HL-60 (cell line): Measurements from ENCODE around the gene CSF1R.

Experiments
- DNase-seq, 2 experiments: peaks; one replicate each; pipeline ENCODE4 v3.0.0-alpha.2; 2010 to 2020; ENCODE audit warnings: low read depth in 1 of 2, low spot score in 1 of 2
- H3K27ac ChIP-seq: fragments of 250-450 bp; sonication (Bioruptor Pico); replicated peaks from 2 replicates; pipeline ENCODE4 v1.5.1; 2020; ENCODE audit warnings: mild to moderate bottlenecking, moderate library complexity
- H3K27me3 ChIP-seq: fragments of 250-450 bp; sonication (Bioruptor Pico); 2 replicates; pipeline ENCODE4 v1.5.1; 2021; ENCODE audit warnings: mild to moderate bottlenecking, moderate library complexity; ENCODE audit not compliant: insufficient read depth, poor library complexity, severe bottlenecking
- H3K4me3 ChIP-seq: replicated peaks from 2 replicates; pipeline ENCODE4 v1.5.1; 2011; ENCODE audit warnings: mild to moderate bottlenecking, control low read depth, low read length; ENCODE audit not compliant: insufficient read depth
- GABPA ChIP-seq: IDR thresholded peaks from 2 replicates; pipeline ENCODE4 v1.6.1; 2012; ENCODE audit warnings: low read depth
- POLR2AphosphoS5 ChIP-seq: IDR thresholded peaks from 2 replicates; pipeline ENCODE4 v1.6.1; 2012; ENCODE audit warnings: low read depth
- SPI1 ChIP-seq: IDR thresholded peaks from 2 replicates; pipeline ENCODE4 v1.6.1; 2012; ENCODE audit warnings: low read depth, mild to moderate bottlenecking, borderline replicate concordance
- TF ChIP-seq, protein P1 (sequence below): IDR thresholded peaks from one replicate; pipeline ENCODE4 v1.5.1; 2011; ENCODE audit warnings: low read length, control low read depth, inconsistent platforms; ENCODE audit not compliant: insufficient read depth
- TF ChIP-seq, protein P2 (sequence below): IDR thresholded peaks from 2 replicates; pipeline ENCODE4 v1.6.1; 2012; ENCODE audit warnings: low read depth; ENCODE audit not compliant: insufficient replicate concordance

The CSF1R gene

DNA sequence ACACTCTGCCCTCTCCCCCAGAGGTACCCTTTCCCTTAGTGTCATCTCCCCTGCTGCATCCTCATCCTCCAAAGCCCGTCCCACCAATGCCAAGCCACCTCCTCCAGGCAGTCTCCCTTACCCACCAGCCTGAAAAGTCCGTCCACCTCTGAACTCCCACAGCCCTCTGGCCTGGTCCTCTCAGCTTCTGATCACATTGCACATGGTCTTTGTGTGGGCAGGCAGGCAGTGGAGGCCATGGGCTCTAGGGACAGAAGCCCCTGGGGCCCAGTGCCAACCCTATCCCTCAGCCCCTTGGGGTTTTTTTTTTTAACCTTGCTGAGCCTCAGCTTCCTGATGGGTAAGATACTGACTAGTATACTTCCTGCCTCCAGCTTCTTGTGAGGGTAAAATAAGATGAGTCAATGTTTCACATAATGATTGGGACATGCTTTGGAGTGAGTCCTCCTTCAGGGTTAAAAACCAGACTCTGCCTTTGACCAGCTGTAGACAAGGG lies 19.4 kb downstream of the CSF1R start:
- Histone ChIP-seq H3K27me3 (no peaks in the 10 kb centered on the region), H3K27ac (no peak overlapping the region), H3K4me3 (no peak overlapping the region)
- peak; percentile 31 to 74 for DNase-seq
- TF ChIP-seq, protein P1, sequence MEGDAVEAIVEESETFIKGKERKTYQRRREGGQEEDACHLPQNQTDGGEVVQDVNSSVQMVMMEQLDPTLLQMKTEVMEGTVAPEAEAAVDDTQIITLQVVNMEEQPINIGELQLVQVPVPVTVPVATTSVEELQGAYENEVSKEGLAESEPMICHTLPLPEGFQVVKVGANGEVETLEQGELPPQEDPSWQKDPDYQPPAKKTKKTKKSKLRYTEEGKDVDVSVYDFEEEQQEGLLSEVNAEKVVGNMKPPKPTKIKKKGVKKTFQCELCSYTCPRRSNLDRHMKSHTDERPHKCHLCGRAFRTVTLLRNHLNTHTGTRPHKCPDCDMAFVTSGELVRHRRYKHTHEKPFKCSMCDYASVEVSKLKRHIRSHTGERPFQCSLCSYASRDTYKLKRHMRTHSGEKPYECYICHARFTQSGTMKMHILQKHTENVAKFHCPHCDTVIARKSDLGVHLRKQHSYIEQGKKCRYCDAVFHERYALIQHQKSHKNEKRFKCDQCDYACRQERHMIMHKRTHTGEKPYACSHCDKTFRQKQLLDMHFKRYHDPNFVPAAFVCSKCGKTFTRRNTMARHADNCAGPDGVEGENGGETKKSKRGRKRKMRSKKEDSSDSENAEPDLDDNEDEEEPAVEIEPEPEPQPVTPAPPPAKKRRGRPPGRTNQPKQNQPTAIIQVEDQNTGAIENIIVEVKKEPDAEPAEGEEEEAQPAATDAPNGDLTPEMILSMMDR, result no peak
- TF ChIP-seq GABPA (no peak), POLR2AphosphoS5 (no peak), SPI1 (no peak)
- TF ChIP-seq, protein P2, sequence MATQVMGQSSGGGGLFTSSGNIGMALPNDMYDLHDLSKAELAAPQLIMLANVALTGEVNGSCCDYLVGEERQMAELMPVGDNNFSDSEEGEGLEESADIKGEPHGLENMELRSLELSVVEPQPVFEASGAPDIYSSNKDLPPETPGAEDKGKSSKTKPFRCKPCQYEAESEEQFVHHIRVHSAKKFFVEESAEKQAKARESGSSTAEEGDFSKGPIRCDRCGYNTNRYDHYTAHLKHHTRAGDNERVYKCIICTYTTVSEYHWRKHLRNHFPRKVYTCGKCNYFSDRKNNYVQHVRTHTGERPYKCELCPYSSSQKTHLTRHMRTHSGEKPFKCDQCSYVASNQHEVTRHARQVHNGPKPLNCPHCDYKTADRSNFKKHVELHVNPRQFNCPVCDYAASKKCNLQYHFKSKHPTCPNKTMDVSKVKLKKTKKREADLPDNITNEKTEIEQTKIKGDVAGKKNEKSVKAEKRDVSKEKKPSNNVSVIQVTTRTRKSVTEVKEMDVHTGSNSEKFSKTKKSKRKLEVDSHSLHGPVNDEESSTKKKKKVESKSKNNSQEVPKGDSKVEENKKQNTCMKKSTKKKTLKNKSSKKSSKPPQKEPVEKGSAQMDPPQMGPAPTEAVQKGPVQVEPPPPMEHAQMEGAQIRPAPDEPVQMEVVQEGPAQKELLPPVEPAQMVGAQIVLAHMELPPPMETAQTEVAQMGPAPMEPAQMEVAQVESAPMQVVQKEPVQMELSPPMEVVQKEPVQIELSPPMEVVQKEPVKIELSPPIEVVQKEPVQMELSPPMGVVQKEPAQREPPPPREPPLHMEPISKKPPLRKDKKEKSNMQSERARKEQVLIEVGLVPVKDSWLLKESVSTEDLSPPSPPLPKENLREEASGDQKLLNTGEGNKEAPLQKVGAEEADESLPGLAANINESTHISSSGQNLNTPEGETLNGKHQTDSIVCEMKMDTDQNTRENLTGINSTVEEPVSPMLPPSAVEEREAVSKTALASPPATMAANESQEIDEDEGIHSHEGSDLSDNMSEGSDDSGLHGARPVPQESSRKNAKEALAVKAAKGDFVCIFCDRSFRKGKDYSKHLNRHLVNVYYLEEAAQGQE, result no peak

DNA sequence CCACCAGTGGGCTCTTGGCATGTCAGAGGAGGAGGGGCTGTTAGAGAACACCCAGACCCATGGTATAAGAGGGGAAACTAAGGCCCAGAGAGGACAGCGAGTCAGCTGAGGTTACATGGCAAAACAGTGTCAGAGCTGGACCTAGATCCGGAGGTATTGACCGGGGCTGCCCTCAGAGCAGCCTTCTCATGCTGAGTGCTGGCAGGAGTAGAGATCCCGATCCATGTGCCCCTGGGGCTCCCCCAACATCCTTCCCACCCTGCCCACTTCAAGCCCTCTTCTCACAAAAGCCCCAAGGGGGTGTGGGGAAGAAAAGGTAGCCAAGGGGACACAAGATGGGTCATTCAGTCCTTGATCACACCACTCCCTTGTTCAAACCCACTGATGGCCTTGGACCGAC lies 19.9 kb downstream of the CSF1R start:
- DNase-seq, result no peak
- H3K27ac ChIP-seq, result no peak overlapping the region
- no peaks in the 10 kb centered on the region for H3K27me3 ChIP-seq
- TF ChIP-seq GABPA, result no peak
- TF ChIP-seq POLR2AphosphoS5, result no peak
- TF ChIP-seq, protein P1, result no peak
- TF ChIP-seq, protein P2, result no peak
- TF ChIP-seq SPI1, result no peak
- no peak overlapping the region for H3K4me3 ChIP-seq

DNA sequence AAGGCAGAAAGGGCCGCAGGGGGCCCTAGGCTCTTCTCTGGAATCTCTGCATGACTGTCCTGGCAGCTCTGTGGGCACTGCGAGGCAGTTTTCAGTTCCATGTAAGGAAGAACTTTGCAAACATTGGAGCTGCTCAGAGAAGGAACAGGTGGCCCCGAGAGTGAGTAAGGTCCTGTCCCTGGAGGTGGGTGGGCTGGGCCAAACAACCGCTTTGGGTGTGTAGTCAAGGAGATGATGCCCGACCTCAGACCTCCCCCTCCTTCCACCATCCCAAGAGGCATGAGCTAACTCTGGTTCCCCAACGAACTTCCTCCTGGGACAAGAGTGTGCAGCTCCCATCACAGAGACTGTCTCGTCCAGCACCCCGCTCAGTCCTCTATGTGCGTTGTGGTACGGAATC lies 20.5 kb downstream of the CSF1R start:
- H3K27ac ChIP-seq, result no peak overlapping the region; the same call in 1 of the 2 replicates
- no peak overlapping the region for H3K4me3 ChIP-seq
- no peak for TF ChIP-seq GABPA
- TF ChIP-seq, protein P1, result no peak
- TF ChIP-seq, protein P2, result no peak
- no peak for TF ChIP-seq SPI1
- TF ChIP-seq POLR2AphosphoS5, result no peak
- peak; percentile 45 to 90 for DNase-seq
- no peaks in the 10 kb centered on the region for H3K27me3 ChIP-seq
